HEK293 (cell line): Measurements from ENCODE around the gene IL5.

Experiments used
- BCL11B ChIP-seq: fragments of 450-650 bp; formaldehyde crosslinking; IDR thresholded peaks from 2 replicates; pipeline ENCODE4 v1.5.1; 2016; ENCODE audit warnings: low read depth, missing biosample characterization, missing genetic modification characterization
- GLIS1 ChIP-seq: fragments of 450-650 bp; formaldehyde crosslinking; IDR thresholded peaks from 2 replicates; pipeline ENCODE4 v1.5.1; 2016; ENCODE audit warnings: missing biosample characterization, missing genetic modification characterization
- KLF9 ChIP-seq: fragments of 450-650 bp; formaldehyde crosslinking; IDR thresholded peaks from 2 replicates; pipeline ENCODE4 v1.5.1; 2016; ENCODE audit warnings: missing biosample characterization, missing genetic modification characterization, low read depth
- MZF1 ChIP-seq: fragments of 450-650 bp; formaldehyde crosslinking; IDR thresholded peaks from 2 replicates; pipeline ENCODE4 v1.5.1; 2017; ENCODE audit warnings: missing biosample characterization, missing genetic modification characterization, borderline replicate concordance
- SCRT1 ChIP-seq: fragments of 450-650 bp; formaldehyde crosslinking; IDR thresholded peaks from 2 replicates; pipeline ENCODE4 v1.5.1; 2016; ENCODE audit warnings: missing biosample characterization, missing genetic modification characterization, borderline replicate concordance
- TRIM28 ChIP-seq: IDR thresholded peaks from 2 replicates; pipeline ENCODE4 v1.6.1; 2011; ENCODE audit warnings: low read length, control low read depth, borderline replicate concordance
- ZBTB21 ChIP-seq: fragments of 450-650 bp; formaldehyde crosslinking; IDR thresholded peaks from 2 replicates; pipeline ENCODE4 v1.5.1; 2017; ENCODE audit warnings: missing biosample characterization, missing genetic modification characterization
- ZBTB48 ChIP-seq: fragments of 450-650 bp; formaldehyde crosslinking; IDR thresholded peaks from 2 replicates; pipeline ENCODE4 v1.5.1; 2016; ENCODE audit warnings: missing biosample characterization, missing genetic modification characterization
- ZBTB7A ChIP-seq: fragments of 450-650 bp; formaldehyde crosslinking; IDR thresholded peaks from 2 replicates; pipeline ENCODE4 v1.5.1; 2016; ENCODE audit warnings: low read depth, missing biosample characterization, missing genetic modification characterization
- ZNF148 ChIP-seq: fragments of 450-650 bp; formaldehyde crosslinking; IDR thresholded peaks from 2 replicates; pipeline ENCODE4 v1.5.0; 2017; ENCODE audit warnings: missing biosample characterization, missing genetic modification characterization, borderline replicate concordance
- ZNF157 ChIP-seq: fragments of 450-650 bp; formaldehyde crosslinking; IDR thresholded peaks from 2 replicates; pipeline ENCODE4 v1.5.1; 2016; ENCODE audit warnings: missing biosample characterization, missing genetic modification characterization
- ZNF16 ChIP-seq: fragments of 450-650 bp; formaldehyde crosslinking; IDR thresholded peaks from 2 replicates; pipeline ENCODE4 v1.5.1; 2016; ENCODE audit warnings: low read depth, missing biosample characterization, missing genetic modification characterization
- ZNF175 ChIP-seq: fragments of 450-650 bp; formaldehyde crosslinking; IDR thresholded peaks from 2 replicates; pipeline ENCODE4 v1.5.1; 2016; ENCODE audit warnings: missing biosample characterization, missing genetic modification characterization
- ZNF202 ChIP-seq: fragments of 450-650 bp; formaldehyde crosslinking; IDR thresholded peaks from 2 replicates; pipeline ENCODE4 v1.5.1; 2016; ENCODE audit warnings: missing biosample characterization, missing genetic modification characterization, borderline replicate concordance
- ZNF211 ChIP-seq: fragments of 450-650 bp; formaldehyde crosslinking; IDR thresholded peaks from 2 replicates; pipeline ENCODE4 v1.5.1; 2016; ENCODE audit warnings: low read depth, missing biosample characterization, missing genetic modification characterization
- ZNF239 ChIP-seq: fragments of 450-650 bp; formaldehyde crosslinking; IDR thresholded peaks from 2 replicates; pipeline ENCODE4 v1.5.1; 2016; ENCODE audit warnings: missing biosample characterization, missing genetic modification characterization
- ZNF324 ChIP-seq: fragments of 450-650 bp; formaldehyde crosslinking; IDR thresholded peaks from 2 replicates; pipeline ENCODE4 v1.5.1; 2016; ENCODE audit warnings: missing biosample characterization, missing genetic modification characterization
- ZNF335 ChIP-seq: fragments of 450-650 bp; formaldehyde crosslinking; conservative IDR thresholded peaks from 2 replicates; pipeline ENCODE4 v1.5.1; 2016; ENCODE audit warnings: missing biosample characterization, missing genetic modification characterization
- ZNF350 ChIP-seq: fragments of 450-650 bp; formaldehyde crosslinking; IDR thresholded peaks from 2 replicates; pipeline ENCODE4 v1.5.0; 2017; ENCODE audit warnings: missing biosample characterization, mild to moderate bottlenecking, missing genetic modification characterization
- ZNF404 ChIP-seq: fragments of 450-650 bp; formaldehyde crosslinking; IDR thresholded peaks from 2 replicates; pipeline ENCODE4 v1.5.1; 2017; ENCODE audit warnings: missing biosample characterization, missing genetic modification characterization
- ZNF423 ChIP-seq: fragments of 450-650 bp; formaldehyde crosslinking; IDR thresholded peaks from 2 replicates; pipeline ENCODE4 v1.5.1; 2016; ENCODE audit warnings: missing biosample characterization, missing genetic modification characterization
- ZNF626 ChIP-seq: fragments of 450-650 bp; sonication (Bioruptor Pico); formaldehyde crosslinking; IDR thresholded peaks from 2 replicates; pipeline ENCODE4 v1.5.1; 2018; ENCODE audit warnings: missing biosample characterization, missing genetic modification characterization, inconsistent platforms
- ZNF792 ChIP-seq: fragments of 450-650 bp; formaldehyde crosslinking; IDR thresholded peaks from 2 replicates; pipeline ENCODE4 v1.5.1; 2016; ENCODE audit warnings: missing biosample characterization, missing genetic modification characterization
- ZSCAN16 ChIP-seq: fragments of 450-650 bp; formaldehyde crosslinking; IDR thresholded peaks from 2 replicates; pipeline ENCODE4 v1.5.1; 2016; ENCODE audit warnings: missing biosample characterization, missing genetic modification characterization
- ZXDB ChIP-seq: fragments of 450-650 bp; formaldehyde crosslinking; IDR thresholded peaks from 2 replicates; pipeline ENCODE4 v1.5.1; 2016; ENCODE audit warnings: missing biosample characterization, missing genetic modification characterization
- TF ChIP-seq, protein P1 (sequence below): fragments of 450-650 bp; formaldehyde crosslinking; IDR thresholded peaks from 2 replicates; pipeline ENCODE4 v1.5.1; 2016; ENCODE audit warnings: missing biosample characterization, missing genetic modification characterization, low read depth
- TF ChIP-seq, protein P2 (sequence below): fragments of 450-650 bp; formaldehyde crosslinking; optimal IDR thresholded peaks from 2 replicates; pipeline ENCODE3; 2016; ENCODE audit warnings: missing biosample characterization, mild to moderate bottlenecking, missing genetic modification characterization
- TF ChIP-seq, protein P3 (sequence below): fragments of 450-650 bp; formaldehyde crosslinking; IDR thresholded peaks from 2 replicates; pipeline ENCODE4 v1.5.1; 2016; ENCODE audit warnings: missing biosample characterization, missing genetic modification characterization
- TF ChIP-seq, protein P4 (sequence below): fragments of 450-650 bp; formaldehyde crosslinking; IDR thresholded peaks from 2 replicates; pipeline ENCODE4 v1.5.1; 2016; ENCODE audit warnings: missing biosample characterization, missing genetic modification characterization

IL5 gene

GRCh38 chr5:132500931-132501628 is 42.2 kb downstream of the IL5 start (continued):
- TF ChIP-seq, protein P1, sequence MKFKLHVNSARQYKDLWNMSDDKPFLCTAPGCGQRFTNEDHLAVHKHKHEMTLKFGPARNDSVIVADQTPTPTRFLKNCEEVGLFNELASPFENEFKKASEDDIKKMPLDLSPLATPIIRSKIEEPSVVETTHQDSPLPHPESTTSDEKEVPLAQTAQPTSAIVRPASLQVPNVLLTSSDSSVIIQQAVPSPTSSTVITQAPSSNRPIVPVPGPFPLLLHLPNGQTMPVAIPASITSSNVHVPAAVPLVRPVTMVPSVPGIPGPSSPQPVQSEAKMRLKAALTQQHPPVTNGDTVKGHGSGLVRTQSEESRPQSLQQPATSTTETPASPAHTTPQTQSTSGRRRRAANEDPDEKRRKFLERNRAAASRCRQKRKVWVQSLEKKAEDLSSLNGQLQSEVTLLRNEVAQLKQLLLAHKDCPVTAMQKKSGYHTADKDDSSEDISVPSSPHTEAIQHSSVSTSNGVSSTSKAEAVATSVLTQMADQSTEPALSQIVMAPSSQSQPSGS (tag by site-specific recombination), result no peak
- TF ChIP-seq TRIM28 (no peak), ZBTB7A (no peak), ZNF792 (tag by site-specific recombination) (no peak), ZNF175 (tag by site-specific recombination) (no peak), MZF1 (tag by site-specific recombination) (no peak), ZBTB21 (tag by site-specific recombination) (no peak), KLF9 (0 out of 2 replicates have a peak, but pooled peaks have one; percentile 32), ZNF335 (tag by site-specific recombination) (no peak), ZNF16 (tag by site-specific recombination) (no peak), ZXDB (tag by site-specific recombination) (no peak), BCL11B (tag by site-specific recombination) (peak; percentile 63; the same call in 1 of the 2 replicates), GLIS1 (tag by site-specific recombination) (peak; percentile 88), ZNF404 (tag by site-specific recombination) (no peak), ZNF423 (peak; percentile 78), ZNF626 (tag by site-specific recombination) (no peak), ZNF211 (tag by site-specific recombination) (no peak), ZNF239 (tag by site-specific recombination) (no peak), ZNF202 (tag by site-specific recombination) (no peak), ZNF148 (tag by site-specific recombination) (no peak), ZSCAN16 (tag by site-specific recombination) (no peak), ZNF350 (tag by site-specific recombination) (no peak), ZBTB48 (tag by site-specific recombination) (peak; percentile 84; the same call in 1 of the 2 replicates), ZNF324 (tag by site-specific recombination) (no peak), ZNF157 (tag by site-specific recombination) (no peak), SCRT1 (tag by site-specific recombination) (no peak)
- TF ChIP-seq, protein P2, sequence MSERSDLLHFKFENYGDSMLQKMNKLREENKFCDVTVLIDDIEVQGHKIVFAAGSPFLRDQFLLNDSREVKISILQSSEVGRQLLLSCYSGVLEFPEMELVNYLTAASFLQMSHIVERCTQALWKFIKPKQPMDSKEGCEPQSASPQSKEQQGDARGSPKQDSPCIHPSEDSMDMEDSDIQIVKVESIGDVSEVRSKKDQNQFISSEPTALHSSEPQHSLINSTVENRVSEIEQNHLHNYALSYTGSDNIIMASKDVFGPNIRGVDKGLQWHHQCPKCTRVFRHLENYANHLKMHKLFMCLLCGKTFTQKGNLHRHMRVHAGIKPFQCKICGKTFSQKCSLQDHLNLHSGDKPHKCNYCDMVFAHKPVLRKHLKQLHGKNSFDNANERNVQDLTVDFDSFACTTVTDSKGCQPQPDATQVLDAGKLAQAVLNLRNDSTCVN, result no peak
- TF ChIP-seq, protein P3, sequence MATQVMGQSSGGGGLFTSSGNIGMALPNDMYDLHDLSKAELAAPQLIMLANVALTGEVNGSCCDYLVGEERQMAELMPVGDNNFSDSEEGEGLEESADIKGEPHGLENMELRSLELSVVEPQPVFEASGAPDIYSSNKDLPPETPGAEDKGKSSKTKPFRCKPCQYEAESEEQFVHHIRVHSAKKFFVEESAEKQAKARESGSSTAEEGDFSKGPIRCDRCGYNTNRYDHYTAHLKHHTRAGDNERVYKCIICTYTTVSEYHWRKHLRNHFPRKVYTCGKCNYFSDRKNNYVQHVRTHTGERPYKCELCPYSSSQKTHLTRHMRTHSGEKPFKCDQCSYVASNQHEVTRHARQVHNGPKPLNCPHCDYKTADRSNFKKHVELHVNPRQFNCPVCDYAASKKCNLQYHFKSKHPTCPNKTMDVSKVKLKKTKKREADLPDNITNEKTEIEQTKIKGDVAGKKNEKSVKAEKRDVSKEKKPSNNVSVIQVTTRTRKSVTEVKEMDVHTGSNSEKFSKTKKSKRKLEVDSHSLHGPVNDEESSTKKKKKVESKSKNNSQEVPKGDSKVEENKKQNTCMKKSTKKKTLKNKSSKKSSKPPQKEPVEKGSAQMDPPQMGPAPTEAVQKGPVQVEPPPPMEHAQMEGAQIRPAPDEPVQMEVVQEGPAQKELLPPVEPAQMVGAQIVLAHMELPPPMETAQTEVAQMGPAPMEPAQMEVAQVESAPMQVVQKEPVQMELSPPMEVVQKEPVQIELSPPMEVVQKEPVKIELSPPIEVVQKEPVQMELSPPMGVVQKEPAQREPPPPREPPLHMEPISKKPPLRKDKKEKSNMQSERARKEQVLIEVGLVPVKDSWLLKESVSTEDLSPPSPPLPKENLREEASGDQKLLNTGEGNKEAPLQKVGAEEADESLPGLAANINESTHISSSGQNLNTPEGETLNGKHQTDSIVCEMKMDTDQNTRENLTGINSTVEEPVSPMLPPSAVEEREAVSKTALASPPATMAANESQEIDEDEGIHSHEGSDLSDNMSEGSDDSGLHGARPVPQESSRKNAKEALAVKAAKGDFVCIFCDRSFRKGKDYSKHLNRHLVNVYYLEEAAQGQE, result no peak
- TF ChIP-seq, protein P4, sequence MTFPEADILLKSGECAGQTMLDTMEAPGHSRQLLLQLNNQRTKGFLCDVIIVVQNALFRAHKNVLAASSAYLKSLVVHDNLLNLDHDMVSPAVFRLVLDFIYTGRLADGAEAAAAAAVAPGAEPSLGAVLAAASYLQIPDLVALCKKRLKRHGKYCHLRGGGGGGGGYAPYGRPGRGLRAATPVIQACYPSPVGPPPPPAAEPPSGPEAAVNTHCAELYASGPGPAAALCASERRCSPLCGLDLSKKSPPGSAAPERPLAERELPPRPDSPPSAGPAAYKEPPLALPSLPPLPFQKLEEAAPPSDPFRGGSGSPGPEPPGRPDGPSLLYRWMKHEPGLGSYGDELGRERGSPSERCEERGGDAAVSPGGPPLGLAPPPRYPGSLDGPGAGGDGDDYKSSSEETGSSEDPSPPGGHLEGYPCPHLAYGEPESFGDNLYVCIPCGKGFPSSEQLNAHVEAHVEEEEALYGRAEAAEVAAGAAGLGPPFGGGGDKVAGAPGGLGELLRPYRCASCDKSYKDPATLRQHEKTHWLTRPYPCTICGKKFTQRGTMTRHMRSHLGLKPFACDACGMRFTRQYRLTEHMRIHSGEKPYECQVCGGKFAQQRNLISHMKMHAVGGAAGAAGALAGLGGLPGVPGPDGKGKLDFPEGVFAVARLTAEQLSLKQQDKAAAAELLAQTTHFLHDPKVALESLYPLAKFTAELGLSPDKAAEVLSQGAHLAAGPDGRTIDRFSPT (tag by site-specific recombination), result no peak
